ENCODE results near the gene GINS3.

- TF ChIP-seq TARDBP (IDR thresholded peaks at IDR 0.05) (no peak), SUZ12 (IDR thresholded peaks at IDR 0.05) (no peak), HDGF (IDR thresholded peaks at IDR 0.05; ENCODE audit: borderline replicate concordance) (no peak), ELF4 (IDR thresholded peaks at IDR 0.05) (no peak), BHLHE40 (IDR thresholded peaks at IDR 0.05; ENCODE audit: borderline replicate concordance) (no peak), ARNT (IDR thresholded peaks at IDR 0.05) (no peak), SP1 (IDR thresholded peaks at IDR 0.05) (no peak), CTBP1 (IDR thresholded peaks at IDR 0.05; ENCODE audit: borderline replicate concordance) (no peak), NFRKB (IDR thresholded peaks at IDR 0.05) (no peak), FOXK2 (IDR thresholded peaks at IDR 0.05) (no peak), FOXA1 (IDR thresholded peaks at IDR 0.05) (no peak), PKNOX1 (IDR thresholded peaks at IDR 0.05) (no peak), FOXM1 (IDR thresholded peaks at IDR 0.05; ENCODE audit: borderline replicate concordance) (no peak)
Observed at GRCh38 chr16:58352690-58353089, 39.6 kb upstream of the GINS3 start.
